GM12878 (cell line): ENCODE measurements around the gene UMPS. TPM values are rescaled to one million over a fixed set of nuclear protein-coding genes. Genes with fewer than 3 reads are reported as not detected.

Source experiments
- BCL3 ChIP-seq: IDR thresholded peaks from 2 replicates; pipeline ENCODE4 v1.6.1; 2011; ENCODE audit warnings: borderline replicate concordance, low read depth, mild to moderate bottlenecking, moderate library complexity, low read length; ENCODE audit not compliant: insufficient read depth, poor library complexity, severe bottlenecking
- CBX3 ChIP-seq: fragments of 200-600 bp; sonication (generic); IDR thresholded peaks from 2 replicates; pipeline ENCODE4 v1.6.1; 2016; ENCODE audit warnings: low read depth, borderline replicate concordance
- CBX5 ChIP-seq: sonication (generic); IDR thresholded peaks from 2 replicates; pipeline ENCODE4 v1.6.1; 2016; ENCODE audit warnings: low read depth, moderate library complexity, mild to moderate bottlenecking, inconsistent platforms
- PKNOX1 ChIP-seq: fragments of 450-650 bp; IDR thresholded peaks from 2 replicates; pipeline ENCODE4 v1.6.1; 2016; ENCODE audit warnings: mild to moderate bottlenecking
- POLR2A ChIP-seq: IDR thresholded peaks from 2 replicates; pipeline ENCODE4 v1.6.1; 2011; ENCODE audit warnings: low read depth, mild to moderate bottlenecking, low read length
- RUNX3 ChIP-seq: IDR thresholded peaks from 2 replicates; pipeline ENCODE4 v1.6.1; 2012; ENCODE audit warnings: low read length, inconsistent platforms
- SMAD5 ChIP-seq: IDR thresholded peaks from 2 replicates; pipeline ENCODE4 v1.6.1; 2016; ENCODE audit warnings: antibody characterized with exemption, low read depth
- SP1 ChIP-seq: IDR thresholded peaks from one replicate; pipeline ENCODE4 v1.6.1; 2011; ENCODE audit warnings: low read depth, low read length
- SPI1 ChIP-seq: IDR thresholded peaks from 2 replicates; pipeline ENCODE4 v1.6.1; 2011; ENCODE audit warnings: low read depth, mild to moderate bottlenecking, low read length, moderate library complexity, borderline replicate concordance; ENCODE audit not compliant: insufficient read depth
- TAF1 ChIP-seq: IDR thresholded peaks from 2 replicates; pipeline ENCODE4 v1.6.1; 2011; ENCODE audit warnings: mild to moderate bottlenecking, low read depth, low read length, borderline replicate concordance
- ZSCAN29 ChIP-seq: fragments of 450-650 bp; IDR thresholded peaks from 2 replicates; pipeline ENCODE4 v1.6.1; 2017; ENCODE audit warnings: mild to moderate bottlenecking, moderate library complexity
- polyA plus RNA-seq, 11 experiments: library from polyadenylated mRNA; depleted of rRNA in 4 of 11; unstranded in 6 of 11; stranded (reverse) in 5 of 11; fragments of >200 nt; fragmentation: Nextera tagmentation in 4 of 11; fragmentation: Illumina TruSeq in 1 of 11; extraction: Ambion mirVana in 4 of 11; extraction: Trizol in 1 of 11; gene quantifications; 1 replicate in 1 of 11; 2 replicates in 10 of 11; pipeline versions ENCODE4 v1.2.1 to v1.2.3, GENCODE V29; 2011 to 2016; ENCODE audit warnings: inconsistent platforms in 2 of 11, missing spikeins in 2 of 11, low read depth in 1 of 11
- total RNA-seq, 4 experiments: library from RNA; depleted of rRNA in 3 of 4; stranded (reverse); fragments of >200 nt in 3 of 4; fragmentation: Illumina TruSeq in 1 of 4; extraction: Trizol in 1 of 4; gene quantifications; 2 replicates each; pipeline versions ENCODE4 v1.2.1 to v1.2.3, GENCODE V29; 2013 to 2021

Gene UMPS
- total and polyA plus RNA-seq, 10 of the 15 experiments (the other 5 are each of a cell fraction or from before 2014, with no cell fraction given), result 30.6 to 82.8 (median 49.5) TPM

GRCh38 chr3:124772081-124772831 is 42.0 kb downstream of the UMPS start (continued):
- TF ChIP-seq SPI1 (no peak), TAF1 (no peak), RUNX3 (no peak), POLR2A (no peak), SMAD5 (no peak), SP1 (no peak), CBX5 (no peak), BCL3 (no peak), PKNOX1 (no peak), CBX3 (no peak), ZSCAN29 (no peak)
- TF ChIP-seq, all 136 proteins: peak for 0
